ENCODE measurements around the gene CREG1. TPM values are rescaled to one million over a fixed set of nuclear protein-coding genes. Genes with fewer than 3 reads are reported as not detected.

The CREG1 gene
- total RNA-seq, 1 donor, result 150 TPM

DNA sequence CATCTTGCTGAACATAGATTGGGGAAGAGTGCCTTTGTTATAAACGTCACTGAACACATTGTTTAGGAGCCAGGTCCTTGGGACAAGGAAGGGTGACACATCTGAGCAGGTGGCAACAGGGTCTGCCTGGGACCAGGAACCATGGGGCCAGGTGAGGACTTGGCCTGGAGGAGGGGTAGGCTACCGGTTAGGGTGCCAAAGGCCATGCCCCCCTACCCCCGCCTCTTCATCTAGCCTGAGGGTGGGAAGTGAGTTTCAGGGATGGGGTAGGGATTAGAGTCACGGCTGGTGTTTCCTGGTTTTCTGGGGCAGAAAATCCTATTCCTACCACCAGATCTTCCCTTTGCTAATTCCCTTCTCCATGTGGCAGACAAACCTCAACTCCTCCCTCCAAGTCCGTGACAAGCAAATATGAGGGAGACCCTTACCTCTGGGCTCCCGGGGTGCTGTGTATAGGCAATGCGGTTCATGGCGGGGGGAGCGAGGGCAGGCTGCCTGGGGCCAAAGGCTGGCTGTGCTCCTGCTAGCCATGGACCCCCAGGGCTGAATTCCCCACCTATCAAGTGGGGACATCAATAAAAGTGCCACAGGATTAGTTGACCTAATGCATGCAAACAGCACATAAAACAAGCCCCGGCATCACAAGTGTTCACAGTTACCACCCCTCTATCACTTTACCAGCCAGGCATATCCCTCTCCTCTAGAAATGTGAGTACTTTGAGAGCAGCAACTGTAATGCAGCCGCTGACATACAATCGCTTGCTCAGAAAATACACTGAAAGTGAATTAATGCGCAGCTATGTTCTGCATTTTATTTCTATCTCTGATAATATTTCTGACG is 49.7 kb downstream of the CREG1 start:
- Histone ChIP-seq H3K27me3 (ENCODE audit: insufficient read depth, low read length) (peaks cover 9% of the 10 kb centered on the region), H3K4me2 (ENCODE audit: insufficient read depth, low read length) (no peak overlapping the region), H3K27ac (ENCODE audit: low read depth, low read length) (no peak overlapping the region), H3K9me3 (ENCODE audit: low read depth, low read length) (no peaks in the 10 kb centered on the region), H3K4me3 (ENCODE audit: insufficient read depth, low read length) (no peak overlapping the region), H3K79me2 (ENCODE audit: insufficient read depth, low read length) (no peaks in the 10 kb centered on the region), H3K4me1 (ENCODE audit: insufficient read depth, low read length) (no peaks in the 10 kb centered on the region), H2AFZ (ENCODE audit: low read length) (no peak overlapping the region), H4K20me1 (ENCODE audit: insufficient read depth, low read length) (no peaks in the 10 kb centered on the region), H3K36me3 (ENCODE audit: insufficient read depth, low read length) (no peaks in the 10 kb centered on the region)
- no peak for DNase-seq (ENCODE audit: insufficient read length, low spot score, missing footprints)
- TF ChIP-seq, protein P1, sequence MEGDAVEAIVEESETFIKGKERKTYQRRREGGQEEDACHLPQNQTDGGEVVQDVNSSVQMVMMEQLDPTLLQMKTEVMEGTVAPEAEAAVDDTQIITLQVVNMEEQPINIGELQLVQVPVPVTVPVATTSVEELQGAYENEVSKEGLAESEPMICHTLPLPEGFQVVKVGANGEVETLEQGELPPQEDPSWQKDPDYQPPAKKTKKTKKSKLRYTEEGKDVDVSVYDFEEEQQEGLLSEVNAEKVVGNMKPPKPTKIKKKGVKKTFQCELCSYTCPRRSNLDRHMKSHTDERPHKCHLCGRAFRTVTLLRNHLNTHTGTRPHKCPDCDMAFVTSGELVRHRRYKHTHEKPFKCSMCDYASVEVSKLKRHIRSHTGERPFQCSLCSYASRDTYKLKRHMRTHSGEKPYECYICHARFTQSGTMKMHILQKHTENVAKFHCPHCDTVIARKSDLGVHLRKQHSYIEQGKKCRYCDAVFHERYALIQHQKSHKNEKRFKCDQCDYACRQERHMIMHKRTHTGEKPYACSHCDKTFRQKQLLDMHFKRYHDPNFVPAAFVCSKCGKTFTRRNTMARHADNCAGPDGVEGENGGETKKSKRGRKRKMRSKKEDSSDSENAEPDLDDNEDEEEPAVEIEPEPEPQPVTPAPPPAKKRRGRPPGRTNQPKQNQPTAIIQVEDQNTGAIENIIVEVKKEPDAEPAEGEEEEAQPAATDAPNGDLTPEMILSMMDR (IDR thresholded peaks at IDR 0.05; ENCODE audit: extremely low read depth, low read depth, low read length), result no peak

DNA sequence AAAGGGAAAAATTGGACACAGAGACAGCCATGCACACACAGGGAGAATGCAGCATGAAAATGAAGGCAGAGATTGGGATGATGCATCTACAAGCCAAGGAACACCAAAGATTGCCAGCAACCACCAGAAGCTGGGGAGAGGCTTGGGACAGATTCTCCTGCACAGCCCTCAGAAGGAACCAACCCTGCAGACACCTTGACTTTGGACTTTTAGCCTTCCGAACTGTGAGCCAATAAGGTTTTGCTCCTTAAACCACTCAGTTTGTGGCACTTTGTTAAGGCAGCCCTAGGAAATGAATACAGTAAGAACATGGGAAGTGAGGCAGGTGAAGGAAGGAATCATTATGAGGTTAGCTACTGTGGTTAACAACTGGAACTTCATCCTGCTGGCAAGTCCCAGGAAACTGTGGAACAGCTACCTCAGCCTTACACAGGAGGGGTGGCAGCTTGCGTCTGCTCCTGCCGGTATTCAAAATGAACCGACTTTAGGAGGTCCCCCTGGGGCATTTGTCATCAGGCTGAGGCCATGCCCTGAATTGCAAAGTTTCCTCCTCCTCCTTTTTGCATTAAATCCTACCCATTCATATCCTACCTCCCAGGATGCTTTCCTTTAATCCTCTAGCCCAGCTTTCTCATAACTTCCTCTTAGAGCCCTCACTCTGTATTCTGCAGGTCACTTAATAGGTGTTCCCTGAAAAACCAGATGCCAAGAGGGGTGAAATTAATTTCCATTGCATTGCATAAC is 50.7 kb downstream of the CREG1 start:
- H2AFZ ChIP-seq (ENCODE audit: low read length), result no peak overlapping the region
- no peak overlapping the region for H3K27ac ChIP-seq (ENCODE audit: low read depth, low read length)
- TF ChIP-seq, protein P1 (IDR thresholded peaks at IDR 0.05; ENCODE audit: extremely low read depth, low read depth, low read length), result no peak
- no peaks in the 10 kb centered on the region for H3K9me3 ChIP-seq (ENCODE audit: low read depth, low read length)
- H3K4me2 ChIP-seq (ENCODE audit: insufficient read depth, low read length), result no peak overlapping the region
- no peaks in the 10 kb centered on the region for H4K20me1 ChIP-seq (ENCODE audit: insufficient read depth, low read length)
- H3K36me3 ChIP-seq (ENCODE audit: insufficient read depth, low read length), result no peaks in the 10 kb centered on the region
- DNase-seq (ENCODE audit: insufficient read length, low spot score, missing footprints), result no peak
- no peaks in the 10 kb centered on the region for H3K4me1 ChIP-seq (ENCODE audit: insufficient read depth, low read length)
- no peak overlapping the region for H3K4me3 ChIP-seq (ENCODE audit: insufficient read depth, low read length)
- H3K79me2 ChIP-seq (ENCODE audit: insufficient read depth, low read length), result no peaks in the 10 kb centered on the region
- H3K27me3 ChIP-seq (ENCODE audit: insufficient read depth, low read length), result peaks cover 10% of the 10 kb centered on the region

DNA sequence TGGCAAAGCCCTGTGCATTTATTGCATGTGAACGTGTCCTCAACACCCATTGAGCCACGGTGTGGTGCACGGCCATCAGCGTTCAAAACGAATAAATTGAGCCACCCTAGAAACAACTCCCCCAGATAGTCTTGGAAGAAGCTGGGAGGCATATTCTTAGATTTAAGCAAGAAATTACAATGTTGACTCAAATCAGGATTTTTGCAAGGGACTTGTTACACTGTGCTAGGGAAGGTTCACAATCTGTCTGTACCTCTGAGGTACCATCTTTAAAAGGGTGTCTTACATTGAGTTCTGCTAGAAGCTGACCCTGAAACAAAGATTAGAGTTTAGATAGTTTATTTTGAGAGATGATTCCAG is 51.4 kb downstream of the CREG1 start:
- Histone ChIP-seq H3K4me3 (ENCODE audit: insufficient read depth, low read length) (no peak overlapping the region), H3K4me1 (ENCODE audit: insufficient read depth, low read length) (no peaks in the 10 kb centered on the region), H3K27ac (ENCODE audit: low read depth, low read length) (no peak overlapping the region), H2AFZ (ENCODE audit: low read length) (no peak overlapping the region), H4K20me1 (ENCODE audit: insufficient read depth, low read length) (no peaks in the 10 kb centered on the region), H3K27me3 (ENCODE audit: insufficient read depth, low read length) (peaks cover 13% of the 10 kb centered on the region), H3K4me2 (ENCODE audit: insufficient read depth, low read length) (no peak overlapping the region), H3K9me3 (ENCODE audit: low read depth, low read length) (no peaks in the 10 kb centered on the region), H3K36me3 (ENCODE audit: insufficient read depth, low read length) (no peaks in the 10 kb centered on the region), H3K79me2 (ENCODE audit: insufficient read depth, low read length) (no peaks in the 10 kb centered on the region)
- TF ChIP-seq, protein P1 (IDR thresholded peaks at IDR 0.05; ENCODE audit: extremely low read depth, low read depth, low read length), result no peak
- no peak for DNase-seq (ENCODE audit: insufficient read length, low spot score, missing footprints)

Measured in osteoblast (primary cell).